OCI-LY3 (cell line): Measurements from ENCODE around the gene ZNF593OS.

Experiments used
- CTCF ChIP-seq: fragments of 200-600, 300-600 bp; sonication (generic); IDR thresholded peaks from 2 replicates; pipeline ENCODE4 v1.5.1; 2014; ENCODE audit warnings: antibody characterized with exemption, low read length, low read depth
- EZH2phosphoT487 ChIP-seq: fragments of 200-600 bp; shearing (Covaris generic); IDR thresholded peaks from 2 replicates; pipeline ENCODE4 v1.6.1; 2018; ENCODE audit warnings: antibody characterized with exemption, mixed run types, low read depth

GRCh38 chr1:26191739-26192138 is 20.1 kb upstream of the ZNF593OS start:
- no peak for TF ChIP-seq CTCF
- no peak for TF ChIP-seq EZH2phosphoT487
